ENCODE measurements around the gene BNC1.

BNC1 gene

GRCh38 chr15:83295417-83295816 is 11.0 kb upstream of the BNC1 start:
- TF ChIP-seq CTCF (IDR thresholded peaks at IDR 0.05; ENCODE audit: low read depth, low read length) = no peak
- no peak for DNase-seq (ENCODE audit: extremely low read depth, low read depth)

GRCh38 chr15:83293201-83293600 is 8.7 kb upstream of the BNC1 start:
- DNase-seq (ENCODE audit: extremely low read depth, low read depth) = no peak
- no peak for TF ChIP-seq CTCF (IDR thresholded peaks at IDR 0.05; ENCODE audit: low read depth, low read length)

- no peak for TF ChIP-seq CTCF (IDR thresholded peaks at IDR 0.05; ENCODE audit: low read depth, low read length)
- no peak for DNase-seq (ENCODE audit: extremely low read depth, low read depth)
These were observed 7.9 kb upstream of the BNC1 start for GRCh38 chr15:83292317-83292716.

- no peak for DNase-seq (ENCODE audit: extremely low read depth, low read depth)
- TF ChIP-seq CTCF (IDR thresholded peaks at IDR 0.05; ENCODE audit: low read depth, low read length) = no peak
These were observed 5.8 kb upstream of the BNC1 start for GRCh38 chr15:83290236-83290635.

- TF ChIP-seq CTCF (IDR thresholded peaks at IDR 0.05; ENCODE audit: low read depth, low read length) = no peak
- no peak for DNase-seq (ENCODE audit: extremely low read depth, low read depth)
These were observed 4.7 kb upstream of the BNC1 start for GRCh38 chr15:83289160-83289559.

GRCh38 chr15:83288381-83288801 is 3.9 kb upstream of the BNC1 start:
- DNase-seq (ENCODE audit: extremely low read depth, low read depth) = no peak

GRCh38 chr15:83287541-83288027 is 3.1 kb upstream of the BNC1 start:
- TF ChIP-seq CTCF (IDR thresholded peaks at IDR 0.05; ENCODE audit: low read depth, low read length) = no peak
- DNase-seq (ENCODE audit: extremely low read depth, low read depth) = peak; percentile 81

More at GRCh38 chr15:83288381-83288801, 3.9 kb upstream of the BNC1 start:
- no peak for TF ChIP-seq CTCF (IDR thresholded peaks at IDR 0.05; ENCODE audit: low read depth, low read length)

Measured in AG09319 (cell line).